NCI-H2196 (cell line): Measurements from ENCODE around the gene ENO1.

Experiments used
- DNase-seq: peaks from one replicate; lab custom pipeline; 2025; ENCODE audit not compliant: unreplicated experiment; lab: John Stamatoyannopoulos, UW

The ENO1 gene

GRCh38 chr1:8814865-8815264 lies 63.6 kb downstream of the ENO1 start:
- DNase-seq: peak; percentile 34

GRCh38 chr1:8813991-8814390 lies 64.5 kb downstream of the ENO1 start:
- DNase-seq: no peak

GRCh38 chr1:8813016-8813763 lies 65.3 kb downstream of the ENO1 start:
- no peak for DNase-seq

GRCh38 chr1:8812081-8812480 lies 66.4 kb downstream of the ENO1 start:
- no peak for DNase-seq
